Tibial artery (tissue), 4 donors: ENCODE data around the gene CACNG4.

Experiments used
- DNase-seq, 2 donors: peaks; one replicate each; pipeline ENCODE4 v3.0.0-alpha.2; 2019
- H3K27ac ChIP-seq, 2 donors: fragments of 200-600 bp; sonication (generic) in 1 of 2; 1 replicate in 1 of 2; 2 replicates in 1 of 2; pipeline ENCODE4 v1.5.1; 2018 to 2019; ENCODE audit warnings: mild to moderate bottlenecking in 1 of 2
- H3K27me3 ChIP-seq, 2 donors: fragments of 200-600 bp; sonication (generic) in 1 of 2; one replicate each; pipeline versions ENCODE4 v1.5.1 to v1.6.0; 2016 to 2019
- H3K36me3 ChIP-seq, 3 donors: fragments of 200-600 bp; sonication (generic) in 2 of 3; one replicate each; pipeline ENCODE4 v1.5.1; 2016 to 2019; ENCODE audit warnings: mild to moderate bottlenecking in 2 of 3
- H3K4me1 ChIP-seq, 4 donors: fragments of 200-600 bp; sonication (generic) in 2 of 4; 1 replicate in 3 of 4; 2 replicates in 1 of 4; pipeline ENCODE4 v1.5.1; 2016 to 2019
- H3K4me3 ChIP-seq, 2 donors: fragments of 200-600 bp; sonication (generic) in 1 of 2; 1 replicate in 1 of 2; 2 replicates in 1 of 2; pipeline ENCODE4 v1.5.1; 2018 to 2019; ENCODE audit warnings: mild to moderate bottlenecking in 2 of 2
- H3K9me3 ChIP-seq, 3 donors: fragments of 200-600 bp; sonication (generic) in 1 of 3; one replicate each; pipeline ENCODE4 v1.5.1; 2016 to 2019
- CTCF ChIP-seq, 2 experiments: fragments of 200-600 bp in 1 of 2; fragments of 450-650 bp in 1 of 2; IDR thresholded peaks; one replicate each; pipeline ENCODE4 v1.5.1; 2017 to 2019; ENCODE audit warnings: antibody characterized with exemption in 2 of 2, mild to moderate bottlenecking in 1 of 2, moderate library complexity in 1 of 2
- intact Hi-C: fragments of 100-400 bp; cut with DNase I; formaldehyde crosslinking; loops from one replicate; pipeline ENCODE4 v1.15.0; 2023; ENCODE audit warnings: low total_unique reads

CACNG4 gene

GRCh38 chr17:67074781-67075180 is 110.3 kb downstream of the CACNG4 start:
- Histone ChIP-seq H3K36me3 (peaks cover 7 to 29% (median 7%) of the 10 kb centered on the region in 3 donors), H3K27me3 (no peaks in the 10 kb centered on the region), H3K9me3 (no peaks in the 10 kb centered on the region), H3K4me1 (no peaks in the 10 kb centered on the region), H3K4me3 (no peak overlapping the region), H3K27ac (no peak overlapping the region)
- no peak for DNase-seq
- TF ChIP-seq CTCF (IDR thresholded peaks at IDR 0.05), result no peak
- intact Hi-C loops, result no loop called here

- H3K4me1 ChIP-seq, result no peaks in the 10 kb centered on the region
Observed at GRCh38 chr17:67076290-67076689, 111.8 kb downstream of the CACNG4 start.

GRCh38 chr17:67078292-67078691 is 113.8 kb downstream of the CACNG4 start:
- intact Hi-C loops, result no loop called here
- H3K27ac ChIP-seq, result no peak overlapping the region
- DNase-seq, result no peak
- peaks cover 7 to 24% (median 22%) of the 10 kb centered on the region in 3 donors for H3K36me3 ChIP-seq
- no peaks in the 10 kb centered on the region for H3K4me1 ChIP-seq
- H3K27me3 ChIP-seq, result no peaks in the 10 kb centered on the region
- H3K4me3 ChIP-seq, result no peak overlapping the region
- TF ChIP-seq CTCF (IDR thresholded peaks at IDR 0.05), result no peak
- H3K9me3 ChIP-seq, result no peaks in the 10 kb centered on the region

More at GRCh38 chr17:67076290-67076689, 111.8 kb downstream of the CACNG4 start:
- no peak for TF ChIP-seq CTCF (IDR thresholded peaks at IDR 0.05)
- intact Hi-C loops, result no loop called here
- no peak for DNase-seq
- H3K36me3 ChIP-seq, result peaks cover 7 to 30% (median 14%) of the 10 kb centered on the region in 3 donors
- no peaks in the 10 kb centered on the region for H3K27me3 ChIP-seq
- no peak overlapping the region for H3K4me3 ChIP-seq
- H3K27ac ChIP-seq, result no peak overlapping the region
- no peaks in the 10 kb centered on the region for H3K9me3 ChIP-seq

- TF ChIP-seq CTCF (IDR thresholded peaks at IDR 0.05), result no peak
- H3K36me3 ChIP-seq, result peaks cover 0 to 24% (median 18%) of the 10 kb centered on the region in 3 donors
- intact Hi-C loops, result no loop called here
- H3K4me3 ChIP-seq, result no peak overlapping the region
- no peaks in the 10 kb centered on the region for H3K27me3 ChIP-seq
- H3K4me1 ChIP-seq, result no peaks in the 10 kb centered on the region
- no peak for DNase-seq
- H3K27ac ChIP-seq, result no peak overlapping the region
- no peaks in the 10 kb centered on the region for H3K9me3 ChIP-seq
Observed at GRCh38 chr17:67079491-67079890, 115.0 kb downstream of the CACNG4 start.

- Histone ChIP-seq H3K36me3 (peaks cover 0 to 33% (median 31%) of the 10 kb centered on the region in 3 donors), H3K4me1 (no peaks in the 10 kb centered on the region), H3K27me3 (no peaks in the 10 kb centered on the region), H3K4me3 (no peak overlapping the region), H3K27ac (no peak overlapping the region), H3K9me3 (no peaks in the 10 kb centered on the region)
- intact Hi-C loops, result no loop called here
- no peak for DNase-seq
- no peak for TF ChIP-seq CTCF (IDR thresholded peaks at IDR 0.05)
Observed at GRCh38 chr17:67080804-67081203, 116.3 kb downstream of the CACNG4 start.

GRCh38 chr17:67082107-67082506 is 117.6 kb downstream of the CACNG4 start:
- intact Hi-C loops, result no loop called here
- Histone ChIP-seq H3K36me3 (peaks cover 5 to 45% (median 30%) of the 10 kb centered on the region in 3 donors), H3K27ac (no peak overlapping the region), H3K4me3 (no peak overlapping the region), H3K27me3 (no peaks in the 10 kb centered on the region), H3K9me3 (no peaks in the 10 kb centered on the region), H3K4me1 (no peaks in the 10 kb centered on the region)
- no peak for DNase-seq
- no peak for TF ChIP-seq CTCF (IDR thresholded peaks at IDR 0.05)
